HG02970 (cell line): Measurements from ENCODE around the gene GUF1.

ENCODE experiments used
- ATAC-seq: cut with Tn5 transposase; IDR thresholded peaks from one replicate; pipeline ENCODE4 v1.9.1; 2021; ENCODE audit warnings: mild to moderate bottlenecking, moderate library complexity, moderate number of reproducible peaks; ENCODE audit not compliant: unreplicated experiment, low FRiP score

GUF1 gene, protein sequence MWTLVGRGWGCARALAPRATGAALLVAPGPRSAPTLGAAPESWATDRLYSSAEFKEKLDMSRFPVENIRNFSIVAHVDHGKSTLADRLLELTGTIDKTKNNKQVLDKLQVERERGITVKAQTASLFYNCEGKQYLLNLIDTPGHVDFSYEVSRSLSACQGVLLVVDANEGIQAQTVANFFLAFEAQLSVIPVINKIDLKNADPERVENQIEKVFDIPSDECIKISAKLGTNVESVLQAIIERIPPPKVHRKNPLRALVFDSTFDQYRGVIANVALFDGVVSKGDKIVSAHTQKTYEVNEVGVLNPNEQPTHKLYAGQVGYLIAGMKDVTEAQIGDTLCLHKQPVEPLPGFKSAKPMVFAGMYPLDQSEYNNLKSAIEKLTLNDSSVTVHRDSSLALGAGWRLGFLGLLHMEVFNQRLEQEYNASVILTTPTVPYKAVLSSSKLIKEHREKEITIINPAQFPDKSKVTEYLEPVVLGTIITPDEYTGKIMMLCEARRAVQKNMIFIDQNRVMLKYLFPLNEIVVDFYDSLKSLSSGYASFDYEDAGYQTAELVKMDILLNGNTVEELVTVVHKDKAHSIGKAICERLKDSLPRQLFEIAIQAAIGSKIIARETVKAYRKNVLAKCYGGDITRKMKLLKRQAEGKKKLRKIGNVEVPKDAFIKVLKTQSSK

DNA sequence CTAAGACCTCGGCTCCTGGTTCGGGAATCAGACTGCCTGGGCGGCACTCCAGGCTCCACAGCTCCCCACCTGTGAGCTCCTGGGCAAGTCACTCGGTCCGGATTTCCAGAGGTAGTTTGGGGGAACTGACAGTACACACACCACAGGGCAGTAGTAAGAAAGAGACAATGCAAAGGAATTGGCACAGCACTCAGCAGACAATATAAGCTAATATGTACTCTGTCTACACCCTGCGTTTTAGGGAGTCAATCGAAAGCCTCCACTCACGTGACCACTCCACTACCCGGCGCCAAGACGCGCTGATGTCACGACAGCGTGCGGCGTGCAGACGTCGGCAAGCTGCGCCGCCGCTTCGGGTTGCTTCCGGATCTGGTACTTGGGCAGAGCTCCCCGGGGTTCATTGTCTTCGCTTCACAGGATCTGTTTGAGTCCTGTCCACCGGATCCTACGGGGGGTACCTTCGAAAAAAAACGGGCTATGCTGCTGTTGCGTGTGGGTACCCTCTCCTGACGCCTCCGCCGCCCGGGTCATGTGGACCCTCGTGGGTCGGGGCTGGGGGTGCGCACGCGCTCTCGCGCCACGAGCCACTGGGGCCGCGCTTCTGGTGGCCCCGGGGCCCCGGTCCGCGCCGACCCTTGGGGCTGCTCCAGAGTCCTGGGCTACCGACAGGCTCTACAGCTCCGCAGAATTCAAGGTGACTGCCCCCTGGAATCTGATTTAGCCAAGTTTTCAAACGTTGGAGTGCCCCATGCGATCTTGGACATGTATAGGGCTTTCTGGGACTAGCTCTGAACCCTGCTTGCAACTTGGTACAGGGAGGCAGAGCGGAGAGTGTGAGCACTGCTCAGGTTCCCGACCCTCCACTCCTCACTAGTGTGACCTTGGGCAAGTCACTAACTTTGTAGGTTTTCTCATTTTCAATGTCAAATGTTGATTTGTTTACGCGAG is at the start of gene GUF1:
Gene GUF1 (plus strand): TSS at position 327 of the 948 bp plus-strand sequence. CDS start 203 bp downstream, at position 530.
- ATAC-seq: peak; percentile 98

DNA sequence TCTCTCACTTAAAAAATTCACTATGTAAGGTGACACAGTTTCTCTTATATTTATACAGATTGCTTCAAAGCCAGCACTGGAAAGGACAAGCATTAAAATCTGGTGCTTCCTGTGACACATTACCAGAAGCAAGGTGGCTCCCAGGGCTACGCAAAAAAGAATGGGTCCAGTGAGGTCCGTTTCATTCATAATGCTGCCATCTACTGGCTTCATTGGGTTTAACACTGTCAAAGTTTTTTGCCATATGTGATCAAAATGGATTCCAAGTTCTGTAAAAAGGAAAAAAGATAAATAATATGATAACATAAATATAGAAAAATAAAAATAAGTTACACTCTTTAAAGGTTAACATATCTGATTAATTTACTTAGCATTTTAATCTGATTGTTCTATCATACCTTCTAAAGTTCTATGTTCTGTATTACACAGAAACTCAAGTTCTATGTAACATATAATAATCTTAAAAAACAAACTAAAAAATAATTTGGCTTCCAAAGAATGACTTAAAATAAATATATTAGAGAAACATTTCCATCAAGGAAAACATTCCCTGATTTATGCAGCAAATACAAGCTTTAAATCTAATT is 48.8 kb upstream of the GUF1 start:
- peak; percentile 88 for ATAC-seq

DNA sequence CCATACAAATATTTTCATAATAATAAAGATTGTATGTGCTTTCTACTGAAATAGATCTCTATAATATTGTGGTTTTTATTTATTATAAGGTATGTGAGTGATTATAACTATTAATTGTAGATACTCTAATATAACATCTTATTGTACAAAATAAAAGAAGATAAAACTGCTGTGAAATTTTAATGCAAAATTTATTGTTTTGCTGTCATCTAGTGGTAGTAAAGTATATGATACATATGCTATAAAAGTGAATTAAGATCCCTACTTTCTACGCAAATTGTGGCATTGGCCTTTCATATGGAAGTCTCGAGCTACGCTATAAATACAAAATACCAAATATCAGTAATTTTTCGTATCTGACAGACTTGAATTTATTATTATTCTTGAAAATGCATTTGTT is 46.1 kb upstream of the GUF1 start:
- no peak for ATAC-seq

DNA sequence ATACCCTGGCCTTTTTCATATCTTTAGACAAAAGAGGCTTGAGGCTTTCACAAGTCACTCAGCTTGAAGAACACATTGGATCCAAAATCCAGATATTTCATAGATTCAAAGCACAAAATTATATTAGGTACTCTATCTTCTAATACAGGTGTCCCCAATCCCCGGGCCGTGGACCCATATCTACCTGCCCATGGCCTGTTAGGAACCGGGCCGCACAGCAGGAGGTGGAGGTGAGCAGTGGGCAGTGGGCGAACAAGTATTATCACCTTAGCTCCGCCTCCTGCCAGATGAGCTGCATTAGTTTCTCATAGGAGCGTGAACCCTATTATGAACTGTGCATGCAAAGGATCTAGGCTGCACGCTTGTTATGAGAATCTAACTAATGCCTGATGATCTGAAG is 45.5 kb upstream of the GUF1 start:
- ATAC-seq: no peak

DNA sequence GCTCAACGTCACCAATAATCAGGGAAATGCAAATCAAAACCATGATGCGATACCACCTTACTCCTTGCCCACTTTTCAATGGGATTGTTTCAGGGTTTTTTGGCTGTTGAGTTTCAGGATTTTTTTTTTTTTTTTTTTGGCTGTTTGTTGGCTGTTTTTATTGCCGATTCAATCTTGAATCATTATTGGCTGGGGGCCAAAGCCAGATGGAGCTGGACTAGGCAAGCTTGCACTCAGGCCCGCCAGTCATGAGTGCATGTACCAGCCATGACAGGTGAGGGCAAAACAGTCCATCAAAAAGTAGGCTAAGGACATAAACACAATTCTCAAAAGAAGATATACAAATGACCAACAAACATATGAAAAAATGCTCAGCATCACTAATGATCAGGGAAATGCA is 40.1 kb upstream of the GUF1 start:
- ATAC-seq: no peak

DNA sequence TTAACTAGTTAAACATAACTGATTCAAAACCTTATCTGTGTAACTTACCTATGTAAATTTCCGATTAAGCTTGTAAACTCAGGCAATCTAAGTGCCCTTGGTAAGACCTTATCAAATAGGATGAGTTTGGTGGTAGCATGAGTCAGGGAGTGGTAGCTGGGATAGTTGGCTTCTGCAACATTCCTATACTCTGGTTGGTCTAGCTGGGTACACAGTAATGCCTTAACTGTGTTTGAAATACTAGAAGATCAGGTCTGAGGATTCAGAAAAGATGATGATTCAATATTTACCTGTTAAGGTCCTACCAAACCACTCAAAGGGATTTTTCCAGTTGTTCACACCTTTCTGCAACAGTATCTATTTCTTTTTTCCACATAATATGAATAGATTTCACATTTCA is 32.1 kb upstream of the GUF1 start:
- no peak for ATAC-seq

DNA sequence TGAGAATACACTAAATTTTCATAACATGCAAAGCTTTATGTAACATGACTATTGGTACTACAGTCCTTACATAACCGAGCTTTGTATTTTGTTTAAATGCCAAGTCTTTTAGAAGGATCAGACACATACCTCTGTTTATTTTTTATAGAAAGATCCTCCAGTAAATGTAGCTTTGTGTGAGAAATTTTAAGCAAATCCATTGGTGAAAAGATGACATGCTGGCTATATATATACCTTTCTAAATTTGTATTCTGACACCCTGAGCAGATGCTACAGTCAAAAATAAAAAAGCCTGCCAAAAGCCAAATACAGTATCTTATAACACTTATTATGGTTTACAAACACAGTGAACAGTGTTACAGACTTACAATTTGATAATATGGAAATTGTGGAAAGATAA is 26.8 kb upstream of the GUF1 start, which contains the start of gene YIPF7:
Gene YIPF7 (minus strand): TSS at position 201 of the 400 bp plus-strand sequence. CDS start 1,525 bp downstream, outside the sequence.
- no peak for ATAC-seq

DNA sequence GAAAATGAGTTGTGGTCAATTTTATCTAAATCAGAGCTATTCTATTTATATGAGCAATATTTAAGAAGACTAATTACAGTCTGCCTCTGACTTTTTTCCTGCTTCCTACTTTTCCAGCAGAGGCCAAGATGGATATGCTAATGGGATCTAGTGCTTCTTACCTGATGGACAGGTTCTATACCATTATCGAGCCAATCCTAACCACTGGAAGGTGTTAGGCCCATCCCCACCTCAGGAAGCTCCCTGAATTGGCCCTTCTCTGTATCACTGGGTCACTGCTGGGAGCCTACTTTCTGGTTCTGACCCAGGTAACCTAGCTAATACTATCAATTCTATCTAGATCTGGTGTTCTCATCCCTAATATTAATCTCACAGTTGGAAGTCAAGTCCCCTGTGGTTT is 26.2 kb upstream of the GUF1 start:
- ATAC-seq: no peak

DNA sequence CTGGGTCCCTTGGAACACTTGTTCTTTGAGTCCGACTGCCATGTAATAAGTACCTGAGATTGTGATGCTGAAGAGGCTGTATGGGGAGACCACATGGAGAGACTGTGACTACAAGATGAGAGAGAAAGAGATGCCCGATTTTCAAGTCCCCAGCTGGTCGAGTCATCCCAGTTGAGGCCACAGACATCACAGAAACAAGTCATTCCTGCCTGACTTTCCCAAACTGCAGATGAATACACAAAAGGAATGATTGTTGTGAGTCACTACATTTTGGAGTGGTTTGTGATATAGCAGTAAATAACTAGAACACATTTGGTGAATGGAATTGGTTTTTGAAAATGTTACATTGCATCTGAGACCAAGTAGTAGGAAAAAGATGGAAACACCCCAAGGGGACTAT is 17.8 kb upstream of the GUF1 start:
- no peak for ATAC-seq

DNA sequence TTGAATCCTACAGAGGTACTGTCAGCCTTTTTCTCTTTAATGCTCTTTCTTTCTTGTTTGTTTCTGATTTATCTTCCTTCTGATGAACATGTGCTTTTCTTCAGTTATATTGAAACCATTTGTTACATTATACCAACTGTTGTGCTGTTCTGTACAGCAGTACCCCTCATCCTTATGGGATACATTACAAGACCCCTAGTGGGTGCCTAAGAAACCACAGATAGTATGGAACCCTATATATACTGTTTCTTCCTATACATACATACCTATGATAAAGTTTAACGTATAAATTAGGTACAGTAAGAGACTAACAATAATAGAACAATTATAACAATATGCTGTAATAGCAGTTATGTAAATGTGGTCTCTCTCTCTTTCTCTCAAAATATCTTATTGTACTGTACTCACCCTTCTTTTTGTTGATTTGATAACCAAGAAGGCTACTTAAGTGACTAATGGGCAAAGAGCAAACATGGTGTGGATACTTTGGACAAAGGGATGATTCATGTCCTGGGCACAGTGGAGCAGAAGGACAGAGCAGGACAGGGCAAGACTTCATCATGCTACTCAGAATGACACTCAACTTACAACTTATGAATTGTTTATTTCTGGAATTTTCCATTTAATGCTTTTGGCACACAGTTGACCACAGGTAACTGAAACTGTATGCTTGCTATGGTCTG is 16.1 kb upstream of the GUF1 start:
- no peak for ATAC-seq

DNA sequence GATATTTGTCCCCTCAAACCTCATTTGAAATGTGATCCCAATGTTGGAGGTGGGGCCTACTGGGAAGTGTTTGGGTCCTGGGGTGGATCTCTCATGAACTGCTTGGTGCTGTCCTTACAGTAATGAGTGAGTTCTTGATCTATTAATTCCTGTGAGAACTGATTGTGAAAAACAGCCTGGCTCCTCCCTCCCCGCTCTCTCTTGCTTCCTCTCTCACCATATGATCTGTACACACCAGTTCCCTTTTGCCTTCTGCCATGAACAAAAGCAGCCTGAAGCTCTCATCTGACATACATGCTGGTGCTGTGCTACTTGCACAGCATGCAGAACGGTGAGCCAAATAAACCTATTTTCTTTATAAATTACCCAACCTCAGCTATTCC is 15.6 kb upstream of the GUF1 start:
- ATAC-seq: no peak

DNA sequence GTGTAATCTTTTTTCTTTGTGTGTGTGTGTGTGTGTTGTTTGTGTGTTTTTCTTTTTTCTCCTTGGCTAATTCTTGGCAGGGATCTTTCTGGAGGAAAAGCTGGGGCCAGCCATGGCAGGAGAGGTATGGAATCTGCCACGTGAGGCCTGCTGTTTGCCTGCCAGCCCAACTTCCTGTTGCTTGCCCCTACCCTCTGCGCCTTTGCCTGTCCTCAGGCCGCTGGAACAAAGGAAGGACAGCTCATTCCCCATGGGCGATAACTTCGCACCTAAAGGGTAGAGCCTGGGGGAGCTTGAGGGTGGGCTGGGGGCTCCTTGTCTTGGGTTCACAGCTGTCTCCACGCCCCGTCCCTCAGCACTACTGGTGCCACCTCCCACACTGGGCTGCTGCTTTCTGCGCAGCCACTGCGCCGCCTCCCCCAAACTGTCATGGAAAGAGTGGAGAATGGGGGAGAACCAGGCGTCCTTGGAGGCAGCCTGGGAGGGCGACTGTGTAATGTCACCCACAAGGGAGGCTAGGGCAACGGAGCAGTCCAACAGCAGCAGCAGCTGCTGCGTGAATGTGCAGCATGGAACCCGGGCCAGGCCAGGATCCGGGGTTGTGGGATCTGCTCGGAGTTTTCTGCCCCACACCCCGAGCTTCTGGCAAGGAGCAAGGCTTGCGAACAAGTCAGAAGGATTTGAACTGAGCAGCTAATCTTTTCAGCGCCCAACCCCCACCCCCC is 14.5 kb upstream of the GUF1 start:
- ATAC-seq: no peak

DNA sequence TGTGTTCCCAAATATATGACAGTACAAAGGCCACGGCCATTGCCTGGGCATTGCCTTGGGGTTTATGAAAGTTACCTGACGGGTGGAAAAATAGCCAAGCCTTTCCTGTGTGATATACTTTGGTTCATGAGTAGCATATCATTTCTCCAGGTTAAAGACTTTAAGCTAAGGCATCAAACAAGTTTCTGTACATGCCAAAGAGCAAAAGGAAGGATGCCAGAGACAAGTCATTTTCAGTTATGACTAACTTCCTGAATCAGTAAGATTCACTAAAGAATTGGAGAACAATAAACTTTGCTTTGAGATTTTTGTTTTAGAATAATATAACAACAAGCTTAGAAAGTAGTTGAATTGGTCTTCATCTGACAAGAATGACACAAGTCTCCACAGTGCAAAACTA is 9.7 kb upstream of the GUF1 start:
- no peak for ATAC-seq

DNA sequence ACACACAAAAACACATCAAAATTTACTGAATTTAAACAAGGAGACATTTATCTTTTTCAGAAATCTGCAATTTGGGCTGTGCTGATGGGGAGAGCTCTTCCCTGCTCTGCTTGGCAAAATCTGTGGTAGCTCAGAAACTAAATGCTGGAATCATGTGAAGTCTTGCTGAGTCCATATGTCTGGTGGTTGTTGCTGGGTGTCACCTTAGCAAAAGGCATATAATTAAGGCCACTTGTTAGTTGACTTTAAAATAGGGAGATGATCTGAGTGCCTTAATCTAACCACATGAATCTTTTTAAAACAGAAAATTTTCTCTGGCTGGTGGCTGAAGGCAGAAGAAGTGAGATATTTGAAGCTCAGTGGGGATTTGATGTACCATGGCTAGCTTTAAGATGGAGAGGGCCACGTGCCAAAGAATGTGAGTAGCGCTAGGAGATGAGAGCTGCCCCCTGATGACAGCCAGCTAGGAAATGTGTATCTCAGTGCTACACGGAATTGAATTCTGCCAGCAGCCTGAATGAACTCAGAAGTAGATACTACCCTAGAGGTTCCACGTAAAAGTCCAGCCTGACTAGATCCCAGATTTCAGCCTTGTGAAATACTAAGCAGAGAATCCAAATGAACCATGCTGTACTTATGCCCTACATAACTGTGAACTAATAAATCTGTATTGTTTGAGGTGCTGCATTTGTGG is 7.6 kb upstream of the GUF1 start:
- ATAC-seq: no peak

DNA sequence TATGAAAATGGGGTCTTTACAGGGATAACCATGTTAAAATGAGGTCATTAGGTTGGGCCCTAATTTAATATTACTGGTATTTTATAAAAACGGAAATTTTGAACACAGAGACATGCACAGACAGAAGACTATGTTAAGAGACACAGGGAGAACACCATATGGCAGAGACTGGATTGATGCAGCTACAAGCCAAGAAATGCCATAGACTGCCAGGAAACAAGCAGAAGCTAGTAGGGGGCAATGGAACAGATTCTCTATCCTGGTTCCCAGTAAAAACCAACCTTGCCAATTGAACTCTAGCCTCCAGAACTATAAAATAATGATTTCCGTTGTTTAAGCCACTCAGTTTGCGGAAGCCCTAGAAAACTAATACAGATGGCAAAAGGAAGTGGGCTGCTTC is 6.6 kb upstream of the GUF1 start:
- no peak for ATAC-seq

DNA sequence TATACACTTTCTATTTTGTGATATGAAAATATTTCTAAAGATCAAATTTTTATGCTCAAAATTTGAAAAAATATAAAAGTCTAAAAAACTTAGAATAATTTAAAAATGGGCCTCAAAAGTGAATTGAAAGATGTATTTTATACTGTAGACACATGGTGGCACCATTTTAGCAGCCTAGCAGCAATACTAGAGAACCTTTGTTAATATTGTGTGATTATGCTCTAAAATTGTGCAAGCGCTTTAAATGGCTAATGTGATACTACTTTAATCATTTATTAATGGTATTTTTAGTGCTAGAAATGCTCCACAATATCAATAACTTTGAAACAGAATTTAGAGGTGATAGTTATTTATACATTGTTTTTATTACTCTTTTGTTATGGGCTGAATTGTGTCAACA is 3.7 kb upstream of the GUF1 start:
- ATAC-seq: no peak

DNA sequence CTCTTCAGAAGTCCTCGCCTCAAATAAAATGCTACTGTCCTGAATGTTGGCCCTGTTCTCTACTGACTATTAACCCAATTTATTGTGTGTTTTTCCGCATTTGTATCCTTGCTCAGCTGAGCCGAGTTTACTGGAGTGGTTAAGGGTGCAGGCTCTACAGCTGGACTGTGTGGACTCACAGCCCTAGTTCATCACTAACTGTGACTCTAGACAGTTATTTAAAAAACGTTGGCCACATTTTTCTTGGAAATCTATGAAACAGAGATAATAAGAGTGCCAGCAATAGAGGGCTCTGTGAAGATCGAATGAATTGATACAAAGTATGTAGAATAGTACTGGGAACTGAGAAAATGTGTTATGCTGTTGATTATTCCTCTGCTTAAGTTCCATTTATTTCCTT is 2.9 kb upstream of the GUF1 start:
- no peak for ATAC-seq

DNA sequence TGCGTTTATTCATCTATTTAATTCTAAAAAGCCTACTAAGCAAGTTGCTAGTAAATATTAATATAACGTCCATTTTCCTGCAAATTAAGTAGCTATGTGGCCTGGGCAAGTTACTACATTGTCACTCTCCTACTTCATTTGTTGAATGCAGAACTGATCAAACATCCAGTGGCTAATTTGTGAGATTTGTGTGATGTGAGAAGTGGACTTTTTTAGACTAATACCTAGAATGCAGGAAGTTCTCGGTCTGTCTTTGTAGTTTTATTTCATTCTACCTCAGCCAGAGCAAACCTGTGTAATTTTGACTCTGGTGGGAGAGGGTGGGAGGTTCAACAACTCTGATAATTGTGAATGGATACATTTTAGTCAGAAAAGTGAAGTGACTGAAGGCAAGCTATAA is 840 bp downstream of the GUF1 start:
- ATAC-seq: peak; percentile 5

DNA sequence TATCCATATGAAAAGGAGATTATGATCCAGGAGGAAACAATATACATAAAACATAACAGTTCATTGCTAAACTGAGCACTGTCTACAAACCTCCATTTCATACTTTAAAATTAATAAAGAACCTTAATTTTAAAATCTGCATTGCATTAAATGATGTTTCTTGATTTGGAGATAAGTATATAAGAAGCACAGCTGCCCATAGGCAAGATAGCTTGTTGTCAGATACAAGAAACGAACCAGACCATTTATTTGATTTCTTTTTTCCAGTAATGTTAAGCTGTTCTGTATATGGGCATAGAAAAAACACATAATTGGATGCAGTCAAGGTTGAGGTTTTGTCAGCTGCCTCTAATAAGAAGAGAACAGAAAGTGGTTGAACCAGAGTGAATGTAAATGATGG is 6.4 kb downstream of the GUF1 start:
- no peak for ATAC-seq
